T follicular helper cell (primary cell): ENCODE results near the gene TRAIP.
"Not testable (repeated sequence)": the region's sequence is repeated elsewhere in the genome, so short reads cannot be mapped to it uniquely, and the experiment has no call there.

ENCODE experiments used
- DNase-seq: peaks from one replicate; pipeline ENCODE4 v3.0.0-alpha.2; 2020; ENCODE audit warnings: low read depth
- total RNA-seq, 2 experiments: gene quantifications; one replicate each; lab custom pipeline; 2026; lab: John Stamatoyannopoulos, UW

The TRAIP gene, protein sequence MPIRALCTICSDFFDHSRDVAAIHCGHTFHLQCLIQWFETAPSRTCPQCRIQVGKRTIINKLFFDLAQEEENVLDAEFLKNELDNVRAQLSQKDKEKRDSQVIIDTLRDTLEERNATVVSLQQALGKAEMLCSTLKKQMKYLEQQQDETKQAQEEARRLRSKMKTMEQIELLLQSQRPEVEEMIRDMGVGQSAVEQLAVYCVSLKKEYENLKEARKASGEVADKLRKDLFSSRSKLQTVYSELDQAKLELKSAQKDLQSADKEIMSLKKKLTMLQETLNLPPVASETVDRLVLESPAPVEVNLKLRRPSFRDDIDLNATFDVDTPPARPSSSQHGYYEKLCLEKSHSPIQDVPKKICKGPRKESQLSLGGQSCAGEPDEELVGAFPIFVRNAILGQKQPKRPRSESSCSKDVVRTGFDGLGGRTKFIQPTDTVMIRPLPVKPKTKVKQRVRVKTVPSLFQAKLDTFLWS
- total RNA-seq: 3.8 to 5.0 reads per million in 2 experiments

DNA sequence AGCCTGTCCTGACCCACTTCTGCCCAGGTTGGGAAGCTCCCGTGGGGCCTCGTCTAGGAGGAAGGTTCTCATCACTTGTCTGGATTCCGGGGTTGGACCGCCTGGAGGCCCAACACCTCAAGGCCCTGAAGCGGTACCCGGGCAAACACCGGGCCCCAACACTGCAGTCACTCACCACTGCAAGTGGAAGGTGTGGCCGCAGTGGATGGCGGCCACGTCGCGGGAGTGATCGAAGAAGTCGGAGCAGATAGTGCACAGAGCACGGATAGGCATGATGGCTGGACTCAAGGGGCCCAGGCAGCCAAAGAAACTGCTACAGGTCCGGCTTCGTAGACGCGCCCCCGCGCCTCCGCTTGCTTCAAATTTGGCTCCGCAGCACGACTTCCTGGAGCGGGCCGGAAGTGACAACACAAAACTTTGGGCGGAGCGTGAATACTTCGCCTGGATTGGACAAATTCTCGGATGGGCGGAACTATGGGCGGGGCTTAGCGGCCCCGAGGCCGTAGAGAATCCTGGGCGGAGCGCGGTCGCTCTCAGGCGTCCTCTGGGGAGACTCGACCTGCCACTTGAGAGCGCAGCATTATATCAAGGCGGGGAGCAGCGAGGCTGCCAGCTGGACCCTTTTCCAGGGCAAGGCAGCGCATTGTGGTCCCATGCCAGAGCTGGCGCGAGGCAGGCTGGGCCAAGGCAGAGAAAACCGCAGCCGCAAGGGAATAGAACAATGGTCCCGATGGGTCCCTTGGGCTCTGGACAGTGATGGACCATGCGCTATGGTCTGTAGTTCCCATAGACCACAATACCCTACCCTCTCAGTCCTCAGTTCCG is at the start of gene TRAIP:
TRAIP (minus strand) TSS at position 384 of the 825 bp plus-strand sequence; CDS start at position 273, 111 bp downstream.
- DNase-seq: peak; percentile 89

DNA sequence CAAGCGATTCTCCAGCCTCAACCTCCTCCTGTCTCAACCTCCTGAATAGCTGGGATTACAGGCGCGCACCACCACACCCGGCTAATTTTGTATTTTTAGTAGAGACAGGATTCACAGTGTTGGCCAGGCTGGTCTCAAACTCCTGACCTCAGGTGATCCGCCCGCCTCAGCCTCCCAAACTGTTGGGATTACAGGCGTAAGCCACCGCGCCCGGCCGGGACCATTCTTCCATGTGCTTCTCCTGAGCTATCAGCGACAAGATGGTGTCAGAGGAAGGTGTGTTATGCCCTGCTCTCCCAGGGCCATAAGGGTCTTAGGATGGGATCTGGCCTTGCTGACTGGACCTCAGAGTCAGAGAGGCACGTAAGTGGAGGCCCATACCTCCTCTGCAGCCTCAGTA is 48.1 kb upstream of the TRAIP start:
- not testable (repeated sequence) for DNase-seq

DNA sequence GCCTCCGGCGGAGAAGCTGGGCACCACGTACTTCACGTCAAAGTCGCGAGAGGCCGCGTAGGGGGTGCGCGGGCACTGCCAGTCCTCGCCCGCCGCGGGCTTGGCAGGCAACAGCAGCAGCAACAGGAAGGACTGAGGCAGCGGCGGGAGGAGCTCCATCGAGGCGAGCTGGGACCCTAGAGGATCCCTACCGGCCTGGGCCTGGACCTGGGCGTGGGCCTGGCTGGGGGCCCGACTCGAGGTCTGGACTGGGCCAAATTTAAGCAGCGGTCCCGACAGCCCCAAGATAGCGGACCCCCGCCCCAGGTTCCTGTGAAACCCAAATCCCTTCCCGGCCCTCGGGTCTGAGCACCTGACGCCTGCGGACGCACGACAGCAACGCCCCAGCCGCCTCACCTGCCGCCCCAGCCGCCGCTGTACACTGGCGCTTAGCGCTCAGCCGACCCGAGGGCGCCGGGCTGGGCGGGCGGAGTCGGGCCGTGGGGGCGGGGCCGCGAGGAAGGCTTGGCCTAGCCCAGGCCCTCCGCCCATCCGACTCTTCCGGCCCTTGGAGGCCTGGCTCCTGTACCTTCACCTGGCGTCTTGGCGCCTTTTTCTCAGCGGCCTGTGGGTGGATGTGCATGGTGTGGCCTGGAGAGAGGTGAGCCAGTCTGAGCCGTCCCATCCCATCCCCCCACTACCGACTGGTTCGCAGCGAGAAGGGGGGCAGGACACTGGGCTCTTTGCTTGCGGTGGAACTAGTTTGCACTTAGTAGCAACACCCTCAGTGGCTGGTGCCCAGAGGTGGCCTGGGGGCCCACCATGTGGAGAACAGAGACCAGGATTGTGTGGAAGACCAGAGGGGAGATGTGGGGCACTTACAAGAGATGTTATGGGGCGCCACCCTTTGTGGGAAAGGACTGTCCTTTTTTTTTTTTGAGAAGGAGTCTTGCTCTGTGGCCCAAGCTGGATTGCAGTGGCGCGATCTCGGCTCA is 47.4 kb upstream of the TRAIP start, which contains the start of gene MST1R:
MST1R (minus strand) TSS at position 423 of the 974 bp plus-strand sequence; CDS start at position 159, 264 bp downstream.
- peak; percentile 73 for DNase-seq

DNA sequence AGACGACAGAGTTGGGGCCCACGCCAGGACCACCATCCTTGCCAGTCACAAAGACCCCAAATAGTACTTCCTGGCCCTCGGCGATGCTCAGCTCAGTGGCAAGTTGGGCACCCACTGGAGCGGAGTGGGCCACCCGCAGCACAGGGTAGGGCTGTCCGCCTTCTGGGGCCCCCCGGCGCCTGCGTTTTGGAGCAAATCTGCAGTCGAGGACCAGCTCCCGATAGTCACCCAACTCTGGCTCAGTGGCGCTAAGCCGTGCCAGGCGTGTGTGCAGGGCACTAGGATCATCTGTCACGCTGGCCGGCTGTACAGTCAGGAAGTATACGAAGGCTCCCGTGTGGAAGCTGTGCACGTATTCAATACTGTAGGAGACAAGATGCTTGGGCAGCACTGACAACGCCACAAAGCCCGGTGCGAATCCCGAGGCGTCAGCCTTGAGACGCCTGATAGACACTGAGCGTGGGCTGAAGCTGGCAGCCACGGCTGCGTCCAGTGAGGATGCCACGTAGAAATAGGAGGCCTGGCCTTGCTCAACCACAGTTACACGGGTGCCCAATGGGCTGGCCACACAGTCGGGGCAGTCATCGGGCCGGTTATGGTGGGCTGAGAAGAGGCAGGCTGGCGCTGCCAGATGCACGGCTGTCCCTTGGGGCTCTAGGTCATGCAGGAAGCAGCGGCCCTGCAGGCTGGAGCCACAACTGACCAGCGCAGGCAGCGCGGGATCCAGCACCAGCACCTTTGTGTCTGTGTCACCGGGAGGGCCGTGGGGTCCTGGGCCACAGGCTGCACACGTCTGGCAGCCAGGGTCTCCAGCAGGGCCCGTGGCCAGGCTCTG is 46.4 kb upstream of the TRAIP start:
- DNase-seq: no peak

DNA sequence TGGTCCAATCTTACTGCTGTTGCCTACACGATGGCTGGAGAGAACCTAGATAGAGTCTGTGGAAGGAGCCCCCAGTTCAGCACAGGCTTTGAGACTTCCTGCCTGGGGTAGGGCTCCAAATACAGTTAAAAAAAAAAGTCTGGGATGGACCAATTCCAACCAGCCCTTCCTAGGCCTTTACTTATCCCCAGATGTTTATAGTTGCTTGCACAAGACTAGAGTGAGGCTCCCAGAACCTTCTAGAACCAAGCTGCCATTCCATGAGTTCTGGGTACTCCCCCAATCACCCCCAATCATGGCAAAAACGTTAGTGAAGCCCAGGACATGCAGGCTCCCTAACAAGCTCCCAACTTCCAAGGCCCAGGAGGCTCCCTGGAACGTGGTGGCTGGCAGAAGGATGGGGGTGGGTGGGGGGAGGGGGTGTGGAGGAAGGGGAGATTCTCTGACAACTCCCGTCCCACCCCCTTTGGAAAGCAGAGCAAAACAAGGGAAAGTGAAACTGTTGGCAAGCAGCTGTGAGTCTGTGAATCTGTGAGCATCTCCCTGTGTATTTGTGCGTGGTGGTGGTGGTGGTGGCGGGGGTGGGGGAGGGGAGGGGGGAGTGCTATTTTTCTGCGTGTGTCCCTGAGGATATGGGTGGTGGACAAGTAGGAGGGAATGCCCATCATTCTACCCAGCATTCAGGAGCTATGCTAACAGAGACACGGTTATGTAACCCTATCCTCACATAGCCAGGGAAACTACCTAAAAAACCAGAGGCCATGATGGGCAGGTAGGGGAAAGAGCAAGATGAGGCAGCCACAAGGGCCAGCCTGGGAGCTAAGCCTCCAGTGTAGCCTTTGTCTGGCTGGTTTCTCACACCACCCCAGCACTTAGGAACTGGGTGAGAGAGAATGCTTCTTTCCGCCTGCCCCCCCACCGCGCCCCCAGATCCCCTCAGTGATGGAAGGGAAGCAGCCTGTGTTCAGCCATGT is 45.3 kb upstream of the TRAIP start:
- no peak for DNase-seq

DNA sequence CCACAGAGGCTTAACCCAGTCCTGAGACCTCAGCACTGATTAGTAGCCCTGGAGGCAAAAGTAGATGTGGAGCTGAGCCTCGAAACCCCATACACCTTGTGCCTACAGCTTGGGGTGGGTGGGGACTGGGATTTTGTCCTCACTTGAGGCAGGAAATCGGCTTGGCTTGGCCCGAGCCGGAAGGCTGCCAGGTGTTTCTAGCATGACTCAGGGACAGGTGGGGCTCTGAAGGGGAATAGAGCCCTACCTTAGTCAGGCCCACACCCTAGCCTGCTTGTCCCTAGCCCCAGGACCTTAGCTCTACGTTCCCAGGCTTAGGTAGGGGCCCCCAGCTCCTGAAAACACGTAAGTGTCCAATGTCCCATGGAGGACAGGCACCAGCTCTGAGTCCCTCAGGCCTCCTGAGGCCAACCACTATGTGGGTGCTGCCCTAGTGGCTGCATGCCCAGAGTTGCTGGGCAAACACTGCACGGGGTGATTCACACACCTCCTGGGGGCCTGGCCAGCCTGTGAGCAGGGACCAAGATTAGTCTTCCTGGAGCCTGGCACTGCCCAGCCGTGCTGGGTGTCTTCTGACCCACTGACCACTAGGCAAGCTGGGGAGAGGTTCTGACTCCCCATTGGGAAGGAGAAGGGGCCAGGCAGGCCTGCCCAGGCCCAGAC is 44.3 kb upstream of the TRAIP start:
- DNase-seq: no peak

DNA sequence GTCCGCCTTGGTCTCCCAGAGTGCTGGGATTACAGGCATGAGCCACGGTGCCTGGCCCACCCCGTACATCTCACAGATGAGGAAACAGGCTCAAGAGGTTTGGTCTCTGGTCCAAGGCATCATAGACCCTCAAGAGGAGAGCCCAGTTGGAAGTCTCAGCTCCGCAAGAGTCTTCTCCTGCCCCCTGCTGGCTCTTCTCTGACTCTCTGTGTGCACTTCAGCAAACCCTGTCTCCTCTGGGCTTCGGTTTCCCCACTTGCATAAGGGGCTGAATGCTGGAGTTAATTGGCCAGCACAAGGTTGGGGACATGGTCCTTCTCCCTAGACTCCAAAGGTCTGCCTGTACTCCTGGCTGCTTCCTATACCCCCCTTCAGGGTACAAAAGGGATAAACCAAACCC is 43.5 kb upstream of the TRAIP start:
- DNase-seq: no peak

DNA sequence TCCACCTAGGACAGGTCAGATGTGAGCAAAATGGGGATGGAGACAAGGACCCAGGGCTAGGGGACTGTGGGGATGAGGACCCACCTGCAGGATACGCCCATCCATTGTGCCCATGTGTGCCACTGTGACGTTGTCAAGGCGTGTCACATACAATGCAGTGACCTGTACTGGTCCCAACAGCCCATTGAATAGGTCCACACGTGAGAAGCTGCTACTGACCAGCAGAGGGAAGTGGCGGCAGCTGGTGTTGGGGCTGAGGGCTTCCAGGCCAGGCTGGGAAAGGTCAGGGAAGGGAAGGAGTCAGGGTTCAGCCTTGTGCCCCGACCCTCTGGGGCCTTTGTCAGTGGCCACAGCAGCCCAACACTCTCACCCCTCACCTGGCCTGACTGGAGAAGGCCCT is 42.6 kb upstream of the TRAIP start:
- no peak for DNase-seq

DNA sequence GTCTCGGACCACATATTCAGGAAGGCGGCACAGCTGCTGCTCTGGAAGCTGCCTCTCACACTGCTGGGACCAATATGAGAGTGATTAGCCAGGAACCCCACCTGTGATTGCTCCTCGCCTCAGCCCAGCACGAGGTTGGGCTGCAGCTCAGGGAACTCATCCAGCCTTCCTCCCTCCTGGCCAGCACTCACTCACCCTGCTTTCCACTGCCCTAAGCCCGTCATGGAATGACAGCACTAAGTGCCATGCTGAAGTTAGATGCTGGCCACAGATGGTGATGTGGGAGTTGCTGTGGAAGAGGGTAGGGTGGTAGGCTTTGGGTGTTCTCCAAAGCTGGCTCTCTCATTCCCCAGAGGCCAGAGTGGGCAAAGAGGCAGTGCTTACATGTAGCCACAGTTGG is 40.0 kb upstream of the TRAIP start:
- DNase-seq: no peak

DNA sequence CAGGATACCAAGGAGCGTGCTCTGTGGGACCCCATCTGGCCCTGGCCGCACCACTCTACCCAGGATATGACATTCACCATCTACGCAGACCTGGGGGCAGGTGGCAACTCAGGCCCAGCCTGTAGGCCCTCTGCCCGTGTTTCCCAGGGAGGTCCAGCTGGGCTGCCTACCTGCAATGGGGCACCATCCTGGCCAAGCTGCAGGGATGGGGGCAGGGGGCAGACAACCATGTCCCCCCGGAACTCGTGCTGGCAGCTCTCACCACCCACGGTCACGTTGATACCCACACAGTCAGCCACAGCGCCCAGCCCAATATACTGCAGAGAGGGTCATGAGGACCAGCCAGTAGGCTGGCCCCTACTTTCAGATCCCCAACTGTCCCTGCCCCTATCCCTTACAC is 39.4 kb upstream of the TRAIP start:
- no peak for DNase-seq

DNA sequence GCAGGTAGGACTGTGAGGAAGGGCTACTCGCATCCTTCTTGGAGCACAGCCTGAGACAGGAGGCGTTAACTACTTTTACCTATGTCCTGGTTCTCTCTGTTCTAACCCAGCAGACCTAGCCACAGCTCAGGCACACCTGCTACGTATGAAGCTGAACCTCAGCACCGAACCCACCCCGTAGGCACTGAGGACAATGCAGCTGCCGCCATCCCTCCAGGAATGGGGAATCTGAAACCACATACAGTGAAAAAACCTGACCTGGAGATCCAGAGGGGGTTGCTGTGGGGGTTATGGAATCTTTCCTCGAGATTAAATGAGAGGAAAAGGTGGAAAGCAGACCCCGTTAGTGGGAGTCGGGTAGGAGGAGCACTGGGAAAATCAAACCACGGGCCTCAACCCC is 32.9 kb upstream of the TRAIP start:
- no peak for DNase-seq

DNA sequence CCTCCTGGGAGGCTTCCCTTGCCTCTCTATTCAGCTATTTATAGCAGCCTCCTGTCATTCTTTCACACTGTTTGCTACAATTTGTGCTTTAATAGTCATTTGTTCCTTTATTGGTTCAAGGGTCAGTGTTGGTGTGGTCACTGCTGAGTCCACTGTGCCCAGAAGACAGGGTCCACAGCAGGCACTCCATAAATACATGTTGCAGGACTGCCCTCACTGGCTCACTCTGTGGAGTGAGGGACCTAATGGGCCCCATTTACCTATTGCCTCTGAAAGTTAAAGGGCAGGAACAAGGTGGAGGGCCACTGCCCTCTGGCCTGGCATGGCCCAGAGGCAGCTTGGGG is 30.5 kb upstream of the TRAIP start:
- no peak for DNase-seq

DNA sequence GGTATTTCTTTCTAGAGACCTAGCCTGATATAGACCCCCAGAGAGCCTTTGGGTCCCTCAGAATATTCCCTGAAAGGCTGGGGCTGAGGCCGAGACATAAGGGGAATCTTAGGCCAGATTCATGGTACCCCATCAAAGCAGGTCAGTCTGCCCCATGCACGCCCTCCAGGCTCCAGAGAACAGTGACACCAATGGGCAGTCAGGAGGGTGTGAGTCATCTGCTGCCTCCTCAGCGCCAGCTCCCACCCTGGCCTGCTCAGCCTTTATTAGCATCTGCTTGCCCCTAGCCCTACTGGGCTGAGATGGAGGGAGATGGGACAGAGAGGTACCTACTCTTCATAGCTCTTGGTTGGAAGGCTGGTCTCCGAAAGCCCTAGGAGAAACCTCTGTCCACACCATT is 27.6 kb upstream of the TRAIP start:
- no peak for DNase-seq

DNA sequence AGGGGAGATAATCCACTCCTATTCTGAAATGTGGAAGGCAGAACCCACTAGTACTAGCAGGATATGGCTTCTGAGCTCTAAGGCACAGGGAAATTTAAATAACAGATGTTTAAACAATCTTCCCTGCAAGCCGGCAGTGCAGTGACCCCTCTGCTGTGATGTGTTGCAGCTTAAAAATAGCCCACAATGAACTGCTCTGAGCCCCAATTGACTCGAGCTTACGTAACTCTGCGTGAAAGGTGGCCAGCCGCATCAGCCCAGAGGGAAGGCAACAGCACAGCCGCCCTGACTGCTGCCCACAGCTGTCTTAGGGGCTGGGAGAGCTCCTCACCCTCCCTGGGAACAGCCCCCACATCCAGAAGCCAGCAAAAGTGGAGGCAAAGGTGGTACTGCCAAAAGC is 25.8 kb upstream of the TRAIP start:
- no peak for DNase-seq

DNA sequence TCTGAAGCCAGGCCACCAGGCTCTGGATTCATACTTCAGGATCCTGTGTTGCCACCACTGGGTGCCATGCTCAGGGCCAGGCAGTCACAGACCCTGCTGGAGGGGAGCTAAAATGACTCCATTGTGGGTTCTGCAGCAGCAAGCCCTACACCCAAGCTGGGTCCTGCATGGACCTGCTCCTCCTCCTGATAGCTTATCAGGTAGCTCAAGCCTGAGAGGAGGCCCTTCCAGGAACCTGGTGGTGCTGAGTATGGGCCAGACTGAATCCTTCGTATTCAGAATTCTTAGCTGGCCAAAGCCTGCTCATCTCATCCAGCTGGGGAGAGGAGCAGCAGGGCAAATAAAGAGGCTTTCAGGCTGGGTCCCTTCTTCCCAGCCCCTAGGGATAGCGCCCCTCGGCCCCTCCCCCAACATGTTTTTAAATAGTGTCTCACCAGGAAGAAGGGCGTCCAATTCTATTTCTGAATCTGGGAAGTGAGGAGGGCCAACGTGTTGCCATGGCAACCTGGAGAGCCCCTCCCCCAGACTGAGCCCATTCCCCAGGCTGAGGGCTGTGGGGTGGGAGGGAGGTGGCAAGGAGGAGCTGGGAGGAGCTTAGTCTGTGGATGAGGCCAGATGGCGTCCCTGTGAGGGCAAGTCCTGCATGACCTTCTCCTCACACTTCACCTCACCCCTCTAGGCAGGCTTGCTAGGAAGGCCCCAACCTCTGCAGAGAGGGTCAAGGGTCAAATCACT is 24.4 kb upstream of the TRAIP start:
- no peak for DNase-seq

DNA sequence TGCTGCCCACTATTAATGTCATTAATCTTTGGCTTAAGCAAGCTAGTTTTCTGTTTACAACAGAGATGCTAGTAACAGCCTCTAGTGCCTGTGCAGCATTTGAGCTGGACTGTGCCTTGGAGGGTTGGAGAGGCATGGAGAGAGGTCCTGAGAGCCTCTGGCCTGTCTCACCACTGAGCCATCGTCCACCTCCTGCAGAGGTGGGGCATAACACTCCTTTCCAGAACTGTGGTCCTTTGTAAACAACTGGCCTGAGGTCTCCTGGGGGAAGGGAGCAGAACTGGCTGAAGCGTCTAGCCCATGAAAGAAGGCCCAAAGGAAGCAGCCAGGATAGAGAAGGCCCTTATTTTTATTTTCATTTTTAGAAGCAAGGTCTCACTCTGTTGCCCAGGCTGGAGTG is 23.4 kb upstream of the TRAIP start:
- no peak for DNase-seq

DNA sequence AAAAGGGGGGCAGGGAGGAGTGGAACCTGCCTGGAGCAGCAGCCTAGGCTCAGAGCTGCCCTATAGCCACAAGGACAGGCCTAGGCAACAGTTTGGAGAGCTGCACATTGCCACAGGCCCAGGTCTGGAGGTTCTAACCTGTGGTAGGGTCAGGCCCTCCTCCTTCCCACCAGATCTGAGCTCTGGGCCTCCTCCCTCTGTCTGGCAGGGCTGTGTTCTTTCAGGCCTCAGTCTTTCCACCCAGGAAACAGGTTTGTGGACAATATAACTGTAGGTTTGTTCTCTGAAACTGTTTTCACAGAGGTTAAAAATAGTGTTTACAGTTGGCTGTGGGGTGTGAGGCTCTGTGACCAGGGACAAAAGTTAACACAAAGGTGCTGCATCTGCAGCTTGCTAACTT is 22.3 kb upstream of the TRAIP start:
- no peak for DNase-seq

DNA sequence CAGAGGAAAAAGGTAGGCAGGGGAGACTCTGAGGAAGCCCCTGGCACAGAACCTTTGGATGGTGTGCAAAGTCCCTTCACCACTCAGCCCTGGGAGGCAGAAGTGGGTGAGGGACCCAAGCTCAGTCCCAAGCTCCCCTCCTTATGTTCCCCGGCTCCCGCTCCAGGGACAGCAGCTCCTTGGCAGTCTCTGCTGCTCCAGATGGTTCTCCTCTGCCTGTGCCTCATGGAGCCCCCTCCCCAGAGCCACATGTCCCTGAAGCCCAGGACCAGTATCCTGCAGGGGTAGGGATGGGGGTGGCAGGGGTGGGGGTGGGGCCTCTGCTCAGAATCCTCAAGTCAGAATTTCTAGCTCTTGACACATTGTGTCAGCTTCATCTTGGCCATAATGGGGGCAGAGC is 21.4 kb upstream of the TRAIP start:
- no peak for DNase-seq
